ENCODE results near the gene RBM28.
"Not testable (repeated sequence)": the region's sequence is repeated elsewhere in the genome, so short reads cannot be mapped to it uniquely, and the experiment has no call there.

Gene RBM28

GRCh38 chr7:128284102-128284501 lies 59.6 kb downstream of the RBM28 start:
- DNase-seq (ENCODE audit: insufficient read length, low spot score), result no peak
- FAIRE-seq, result no peak
- no peak for TF ChIP-seq CTCF (IDR thresholded peaks at IDR 0.05; ENCODE audit: insufficient read depth, missing control alignments)

GRCh38 chr7:128281605-128282380 lies 61.9 kb downstream of the RBM28 start:
- FAIRE-seq (no peak), DNase-seq (ENCODE audit: insufficient read length, low spot score) (no peak)
- TF ChIP-seq CTCF (IDR thresholded peaks at IDR 0.05; ENCODE audit: insufficient read depth, missing control alignments), result no peak

- FAIRE-seq; DNase-seq (ENCODE audit: insufficient read length, low spot score): not testable (repeated sequence)
Observed at GRCh38 chr7:128280451-128280850, 63.3 kb downstream of the RBM28 start.

GRCh38 chr7:128279124-128279713 lies 64.5 kb downstream of the RBM28 start:
- TF ChIP-seq CTCF (IDR thresholded peaks at IDR 0.05; ENCODE audit: insufficient read depth, missing control alignments), result no peak

GRCh38 chr7:128278366-128278765 lies 65.3 kb downstream of the RBM28 start:
- no peak for TF ChIP-seq CTCF (IDR thresholded peaks at IDR 0.05; ENCODE audit: insufficient read depth, missing control alignments)
- DNase-seq (ENCODE audit: insufficient read length, low spot score) (no peak), FAIRE-seq (no peak)

More at GRCh38 chr7:128279124-128279713, 64.5 kb downstream of the RBM28 start:
- no peak for FAIRE-seq
- DNase-seq (ENCODE audit: insufficient read length, low spot score), result no peak

- FAIRE-seq, result no peak
- DNase-seq (ENCODE audit: insufficient read length, low spot score), result no peak
- no peak for TF ChIP-seq CTCF (IDR thresholded peaks at IDR 0.05; ENCODE audit: insufficient read depth, missing control alignments)
Observed at GRCh38 chr7:128275681-128276080, 68.0 kb downstream of the RBM28 start.

- no peak for DNase-seq (ENCODE audit: insufficient read length, low spot score)
- no peak for TF ChIP-seq CTCF (IDR thresholded peaks at IDR 0.05; ENCODE audit: insufficient read depth, missing control alignments)
- FAIRE-seq, result no peak
Observed at GRCh38 chr7:128274884-128275603, 68.7 kb downstream of the RBM28 start.
